GM19455 (cell line): ENCODE results near the gene MPI.

Source experiments
- ATAC-seq: cut with Tn5 transposase; IDR thresholded peaks from one replicate; pipeline ENCODE4 v1.9.1; 2021; ENCODE audit not compliant: unreplicated experiment

MPI gene

DNA sequence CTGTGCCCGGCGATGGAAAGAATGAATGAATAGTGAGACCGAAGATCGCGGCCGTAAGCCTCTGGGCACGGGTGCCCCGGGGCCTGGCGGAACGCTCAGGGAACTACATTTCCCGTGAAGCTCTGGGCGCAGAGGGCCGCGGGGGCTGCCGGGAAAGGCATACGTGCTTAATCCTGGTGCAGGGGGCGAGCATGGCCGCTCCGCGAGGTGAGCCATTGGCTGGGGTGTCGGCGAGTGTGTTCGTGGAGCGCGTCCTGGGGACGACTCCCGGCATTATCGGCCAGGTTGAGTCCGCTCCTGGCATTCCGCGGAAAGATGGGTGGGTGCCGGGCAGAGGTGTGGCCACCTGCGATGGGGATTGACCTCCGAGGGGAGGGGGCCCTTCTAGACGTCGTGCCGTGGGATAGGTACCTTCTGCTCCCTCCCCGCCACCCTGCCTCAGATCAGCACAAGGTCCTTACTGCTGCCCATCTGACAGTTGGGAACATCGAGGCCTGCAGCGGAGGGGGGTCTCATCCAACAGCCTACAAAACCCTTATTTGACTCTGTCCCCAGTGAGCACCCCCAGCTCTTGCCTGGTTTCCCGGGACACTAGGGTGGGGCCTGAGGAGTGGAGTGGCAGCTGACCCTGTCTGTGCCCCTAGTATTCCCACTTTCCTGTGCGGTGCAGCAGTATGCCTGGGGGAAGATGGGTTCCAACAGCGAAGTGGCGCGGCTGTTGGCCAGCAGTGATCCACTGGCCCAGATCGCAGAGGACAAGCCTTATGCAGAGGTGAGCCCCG is at the start of gene MPI:
Gene MPI, plus strand, starts transcription at position 160 of the 782 bp plus-strand sequence. Its CDS starts 32 bp downstream, at position 192.
- ATAC-seq = peak; percentile 93

- ATAC-seq = no peak
Observed at GRCh38 chr15:74840851-74841775, 48.7 kb upstream of the MPI start.

DNA sequence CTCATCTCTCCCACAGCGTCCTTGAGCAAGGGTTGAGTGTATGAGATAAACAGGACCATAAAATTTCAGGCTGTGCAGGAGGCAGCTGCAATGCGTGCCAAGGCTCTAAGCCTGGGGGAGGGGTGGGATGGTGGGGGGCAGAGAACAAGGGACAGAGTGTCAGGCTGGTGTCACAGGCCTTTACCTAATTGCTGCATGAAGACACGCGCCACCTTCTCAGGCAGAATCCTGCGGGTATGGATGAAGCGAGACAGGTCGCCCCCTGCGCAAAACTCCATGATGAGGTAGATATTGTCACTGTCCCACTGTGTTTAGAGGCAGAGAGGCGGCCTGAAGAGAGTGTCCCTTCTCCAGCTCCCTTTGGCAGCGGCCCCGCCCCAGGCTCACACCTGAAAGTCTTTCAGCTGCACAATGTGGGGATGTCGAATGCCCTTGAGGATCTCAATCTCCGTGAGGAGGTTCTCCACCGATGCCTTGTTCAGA is 47.9 kb upstream of the MPI start:
- no peak for ATAC-seq

GRCh38 chr15:74842581-74843444 is 47.0 kb upstream of the MPI start, which contains the start of gene ULK3:
Gene ULK3 (minus strand): TSS chr15:74843156. CDS start chr15:74843105, 51 bp downstream.
- peak; percentile 81 for ATAC-seq

GRCh38 chr15:74843445-74843828 is 46.4 kb upstream of the MPI start:
- ATAC-seq = no peak

DNA sequence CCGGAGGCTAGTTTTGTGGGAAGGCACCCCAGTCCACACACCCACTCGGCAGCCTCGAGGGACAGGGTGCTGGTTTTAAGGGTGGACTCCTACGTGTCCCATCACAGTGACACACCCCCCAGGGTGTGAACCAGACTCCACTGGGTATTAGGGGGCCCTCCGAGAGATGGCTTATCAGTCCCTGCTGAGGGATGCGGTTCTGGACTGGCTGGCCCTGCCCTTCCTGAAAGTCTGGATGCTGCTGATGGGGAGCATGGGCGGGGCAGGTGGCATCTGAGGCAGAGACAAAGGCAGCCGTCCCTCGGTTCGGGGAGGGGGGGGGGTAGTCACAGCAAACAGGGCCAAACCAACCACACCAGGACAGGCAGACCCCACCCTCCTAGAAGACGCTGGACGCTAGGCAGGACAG is 45.9 kb upstream of the MPI start:
- no peak for ATAC-seq

DNA sequence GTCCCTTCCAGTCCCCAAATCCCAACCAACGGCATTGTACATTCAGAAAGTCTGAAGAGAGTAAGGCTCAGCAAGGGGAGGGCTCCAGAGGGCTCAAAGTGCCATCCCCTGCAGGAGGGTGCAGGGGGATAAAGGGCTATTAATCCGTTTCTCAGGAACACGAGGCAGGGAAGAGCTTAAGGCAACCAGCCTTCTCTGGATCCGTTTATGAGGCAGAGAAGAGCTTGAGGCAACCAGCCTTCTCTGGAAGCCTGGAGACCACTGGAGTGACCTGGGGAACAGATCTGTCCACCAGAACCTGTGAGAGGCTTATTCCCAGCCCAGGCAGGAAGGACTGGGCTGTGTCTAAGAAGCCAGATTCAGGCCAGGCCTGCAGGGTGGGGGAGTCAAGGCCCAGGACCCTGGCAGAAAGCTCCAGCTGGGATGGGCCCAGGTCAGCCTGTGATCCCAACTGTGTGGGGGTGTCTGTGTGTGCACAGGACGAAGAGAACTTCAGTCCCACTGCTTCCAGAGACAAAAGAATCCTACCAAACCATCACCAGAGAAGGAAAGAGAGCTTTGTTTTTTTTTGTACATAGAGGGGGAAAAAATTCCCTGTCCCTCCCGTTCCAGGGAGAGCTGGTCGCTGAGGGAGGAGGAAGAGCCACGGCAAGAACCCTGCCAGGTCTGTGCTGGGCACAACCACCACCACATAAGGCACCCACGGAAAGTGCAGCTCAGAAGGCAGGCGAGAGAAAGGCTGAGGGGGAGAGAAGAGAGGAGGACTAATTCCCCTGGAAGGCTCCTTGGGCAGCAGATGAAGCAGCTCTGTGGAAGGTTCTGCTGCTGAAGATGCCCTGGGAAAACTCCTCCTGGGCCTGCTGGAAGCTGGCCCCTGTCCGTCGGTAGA is 45.3 kb upstream of the MPI start:
- no peak for ATAC-seq

DNA sequence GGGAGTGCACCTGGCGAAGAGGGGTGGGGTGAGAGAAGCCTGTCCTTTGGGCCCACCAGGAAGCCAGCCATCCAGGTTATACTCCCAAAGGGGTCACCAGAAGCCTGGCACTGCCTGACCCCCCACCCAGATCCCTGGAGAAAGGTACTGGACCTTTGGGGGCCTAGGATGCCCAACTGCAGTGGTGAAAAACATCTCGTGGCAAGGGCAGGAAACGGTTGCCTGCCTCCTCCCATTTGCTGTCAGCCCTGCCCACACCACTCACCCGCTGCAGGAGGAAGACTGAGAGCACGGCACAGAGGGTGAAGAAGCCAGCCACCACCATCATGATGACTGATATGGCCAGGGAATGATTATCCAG is 44.7 kb upstream of the MPI start:
- no peak for ATAC-seq

DNA sequence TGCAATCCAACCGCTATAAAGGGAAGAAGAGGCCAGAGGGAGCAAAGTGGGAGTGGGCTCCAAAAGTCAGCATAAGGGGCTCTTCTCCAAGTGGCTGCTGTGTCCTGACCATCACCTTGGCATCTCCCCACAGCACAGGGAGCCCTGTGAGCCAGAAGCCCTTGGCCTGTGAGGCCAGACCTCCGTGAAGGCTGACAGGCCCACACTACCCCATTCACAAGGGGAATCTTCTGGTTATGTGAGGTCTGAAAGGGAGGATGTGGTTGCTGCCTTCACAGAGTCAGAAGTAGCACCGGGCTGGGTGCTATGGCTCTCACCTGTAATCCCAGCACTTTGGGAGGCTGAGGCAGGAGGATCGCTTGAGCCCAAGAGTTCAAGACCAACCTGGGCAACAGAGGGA is 44.3 kb upstream of the MPI start:
- no peak for ATAC-seq

- ATAC-seq = no peak
Observed at GRCh38 chr15:74847432-74847831, 42.4 kb upstream of the MPI start.

DNA sequence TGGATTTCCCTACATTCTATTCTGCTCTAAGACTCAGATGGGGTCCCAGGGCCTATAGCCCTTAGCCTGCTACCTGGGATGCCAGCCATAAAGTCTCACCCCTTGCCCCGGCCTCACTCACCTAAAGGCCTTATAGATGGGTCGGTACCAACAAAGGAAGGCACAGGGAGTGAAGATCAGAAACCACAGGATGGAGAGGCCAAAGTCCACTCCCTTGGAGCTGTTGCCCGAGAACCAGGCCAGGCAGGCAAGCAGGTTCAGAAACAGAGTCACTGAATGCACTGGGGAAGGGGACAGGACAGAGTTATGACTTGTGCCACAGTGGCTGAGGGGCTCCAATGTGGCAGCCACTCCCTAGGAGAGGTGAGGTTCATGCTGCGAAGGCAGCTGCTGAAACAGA is 39.4 kb upstream of the MPI start:
- ATAC-seq = no peak

DNA sequence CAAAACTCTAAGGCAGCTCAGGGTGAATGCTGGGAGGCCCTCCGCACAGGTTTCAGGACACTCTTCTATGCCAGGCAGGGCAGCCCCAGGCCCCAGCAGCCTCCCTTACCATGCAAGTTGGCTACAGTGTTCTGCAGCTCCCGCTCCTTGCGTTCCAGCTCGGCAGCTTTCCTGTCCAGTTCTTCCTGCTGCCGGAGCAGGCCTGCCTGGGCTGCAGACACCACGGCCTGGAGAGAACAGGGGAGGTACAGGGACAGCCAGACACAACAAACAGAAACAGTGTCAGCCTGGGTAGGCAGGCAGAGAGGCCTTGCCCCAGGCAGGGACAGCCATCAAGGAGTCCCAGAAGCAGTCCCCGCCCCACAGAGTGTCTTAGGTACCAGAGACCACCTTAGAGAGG is 37.9 kb upstream of the MPI start:
- no peak for ATAC-seq

- no peak for ATAC-seq
Observed at GRCh38 chr15:74854453-74855022, 35.3 kb upstream of the MPI start.

DNA sequence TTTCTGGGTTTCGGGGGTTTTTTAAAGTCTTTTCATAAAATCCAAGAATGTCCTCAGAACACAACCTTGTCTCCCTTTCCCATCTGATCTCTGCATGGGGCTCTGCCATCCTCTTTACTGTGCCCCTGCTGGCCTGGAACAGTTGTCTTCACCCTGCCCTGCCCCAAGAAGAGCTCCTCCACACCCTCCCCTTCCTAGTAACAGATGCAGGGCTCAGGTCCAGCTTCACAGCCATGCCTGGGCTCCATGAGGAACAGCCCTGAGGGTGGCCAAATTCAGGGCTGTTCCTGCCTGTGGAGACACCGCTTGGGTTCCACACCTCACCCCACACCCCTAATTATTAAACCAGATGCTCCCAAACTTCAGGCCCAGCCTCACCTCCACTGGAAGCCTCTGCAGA is 34.0 kb upstream of the MPI start:
- ATAC-seq = no peak

GRCh38 chr15:74856537-74856936 is 33.3 kb upstream of the MPI start:
- ATAC-seq = no peak

GRCh38 chr15:74857082-74857655 is 32.7 kb upstream of the MPI start:
- ATAC-seq = peak; percentile 58

GRCh38 chr15:74857671-74858368 is 32.0 kb upstream of the MPI start:
- ATAC-seq = peak; percentile 29

DNA sequence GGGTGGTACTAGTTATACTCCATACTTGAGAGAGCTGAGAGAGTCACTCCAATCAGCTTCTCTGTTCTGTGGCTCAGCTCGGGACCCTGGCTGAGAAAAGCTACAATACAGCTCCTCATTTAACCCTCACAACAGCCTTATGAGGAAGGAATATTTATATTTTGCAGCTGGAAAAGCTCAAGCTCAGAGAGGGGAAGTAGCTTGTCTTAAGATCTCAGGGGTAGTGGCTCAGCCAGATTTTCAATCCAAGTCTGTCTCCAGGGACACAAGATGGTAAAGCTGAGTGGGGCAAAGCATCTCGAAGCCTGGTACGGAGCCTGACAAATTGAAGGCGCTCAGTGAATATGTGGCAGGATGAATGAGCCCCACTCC is 31.5 kb upstream of the MPI start:
- no peak for ATAC-seq
